IMR-90 (cell line): ENCODE measurements around the gene TLR9. TPM values are rescaled to one million over a fixed set of nuclear protein-coding genes. Genes with fewer than 3 reads are reported as not detected.

Experiments
- ATAC-seq: fragments of 200-7000 bp; cut with Tn5 transposase; 2 replicates; pipeline ENCODE4 v1.9.1; 2020; ENCODE audit warnings: low read depth, mild to moderate bottlenecking, moderate library complexity
- BruUV-seq: library from RNA; stranded (reverse); fragments of 400-500 nt; replicated peaks from 2 replicates; lab custom pipeline; 2021; lab: Mats Ljungman, UMichigan
- CTCF ChIA-PET: fragments of 300-600 bp; formaldehyde crosslinking; extraction: SDS; loops from one replicate; lab custom pipeline; 2021; ENCODE audit warnings: antibody characterized with exemption; lab: Yijun Ruan, JAX
- POLR2A ChIA-PET: fragments of 300-600 bp; sonication (Branson Sonifier 250); formaldehyde crosslinking; loops from one replicate; lab custom pipeline; 2022; ENCODE audit warnings: antibody characterized with exemption; ENCODE audit not compliant: unreplicated experiment; lab: Charles Lee
- DNase-seq: peaks from one replicate; pipeline ENCODE4 v3.0.0; 2013
- H2AFZ ChIP-seq: replicated peaks from 2 replicates; pipeline ENCODE3; 2013; ENCODE audit warnings: low read length, mild to moderate bottlenecking; ENCODE audit not compliant: poor library complexity
- H2AK5ac ChIP-seq: 2 replicates; pipeline ENCODE4 v1.6.1; 2013; ENCODE audit warnings: low read depth, low read length, inconsistent platforms
- H2AK9ac ChIP-seq: replicated peaks from 2 replicates; pipeline ENCODE3; 2013; ENCODE audit warnings: mild to moderate bottlenecking, low read depth, low read length, moderate library complexity; ENCODE audit not compliant: poor library complexity
- H2BK120ac ChIP-seq: 2 replicates; pipeline ENCODE4 v1.6.1; 2013; ENCODE audit warnings: low read depth, low read length, inconsistent platforms
- H2BK15ac ChIP-seq: 3 replicates; pipeline ENCODE4 v1.6.1; 2013; ENCODE audit warnings: low read depth, low read length, inconsistent platforms
- H2BK20ac ChIP-seq: 2 replicates; pipeline ENCODE4 v1.6.1; 2013; ENCODE audit warnings: low read depth, mild to moderate bottlenecking, inconsistent platforms, low read length, moderate library complexity
- H2BK5ac ChIP-seq: 2 replicates; pipeline ENCODE4 v1.6.1; 2013; ENCODE audit warnings: mild to moderate bottlenecking, low read depth, low read length, inconsistent platforms; ENCODE audit not compliant: poor library complexity, severe bottlenecking
- H3K14ac ChIP-seq: replicated peaks from 2 replicates; pipeline ENCODE4 v1.6.1; 2013; ENCODE audit warnings: low read depth, low read length, inconsistent platforms
- H3K18ac ChIP-seq: 2 replicates; pipeline ENCODE4 v1.6.1; 2013; ENCODE audit warnings: low read depth, low read length, control low read depth
- H3K23ac ChIP-seq: 2 replicates; pipeline ENCODE4 v1.6.1; 2013; ENCODE audit warnings: low read depth, low read length, inconsistent platforms
- H3K27ac ChIP-seq: 2 replicates; pipeline ENCODE4 v1.5.1; 2013; ENCODE audit warnings: mild to moderate bottlenecking, control low read depth, low read length; ENCODE audit not compliant: insufficient read depth
- H3K27me3 ChIP-seq: 2 replicates; pipeline ENCODE4 v1.6.1; 2013; ENCODE audit warnings: low read length; ENCODE audit not compliant: control insufficient read depth, insufficient read depth
- H3K36me3 ChIP-seq: 2 replicates; pipeline ENCODE4 v1.6.1; 2013; ENCODE audit warnings: low read length, mixed read lengths; ENCODE audit not compliant: control insufficient read depth, insufficient read depth
- H3K4ac ChIP-seq: 2 replicates; pipeline ENCODE4 v1.6.1; 2013; ENCODE audit warnings: low read depth, low read length, inconsistent platforms
- H3K4me1 ChIP-seq: 2 replicates; pipeline ENCODE4 v1.6.1; 2013; ENCODE audit warnings: low read length, mixed read lengths; ENCODE audit not compliant: control insufficient read depth, insufficient read depth
- H3K4me2 ChIP-seq: 2 replicates; pipeline ENCODE4 v1.6.1; 2013; ENCODE audit warnings: low read depth, mild to moderate bottlenecking, control low read depth, low read length, moderate library complexity
- H3K4me3 ChIP-seq: 2 replicates; pipeline ENCODE4 v1.5.1; 2013; ENCODE audit warnings: low read depth, mild to moderate bottlenecking, control low read depth, low read length, moderate library complexity; ENCODE audit not compliant: insufficient read depth
- H3K56ac ChIP-seq: 2 replicates; pipeline ENCODE4 v1.6.1; 2013; ENCODE audit warnings: low read length, inconsistent platforms; ENCODE audit not compliant: insufficient read depth; ENCODE audit errors: extremely low read depth
- H3K79me1 ChIP-seq, 2 experiments: 2 replicates each; pipeline ENCODE4 v1.6.1; 2013; ENCODE audit warnings: low read length in 2 of 2, inconsistent platforms in 1 of 2, low read depth in 1 of 2
- H3K9ac ChIP-seq: 2 replicates; pipeline ENCODE4 v1.6.1; 2013; ENCODE audit warnings: low read depth, low read length, control low read depth
- H3K9me1 ChIP-seq: 2 replicates; pipeline ENCODE4 v1.6.1; 2013; ENCODE audit warnings: low read length, inconsistent platforms; ENCODE audit not compliant: insufficient read depth
- H3K9me3 ChIP-seq: 2 replicates; pipeline ENCODE4 v1.6.1; 2013; ENCODE audit warnings: low read length; ENCODE audit not compliant: control insufficient read depth, insufficient read depth
- H4K20me1 ChIP-seq: 2 replicates; pipeline ENCODE4 v1.6.1; 2013; ENCODE audit warnings: low read length, inconsistent platforms; ENCODE audit not compliant: insufficient read depth
- H4K5ac ChIP-seq: 2 replicates; pipeline ENCODE4 v1.6.1; 2013; ENCODE audit warnings: mild to moderate bottlenecking, low read depth, low read length, control low read depth
- H4K8ac ChIP-seq, 2 experiments: 2 replicates each; pipeline ENCODE4 v1.6.1; 2013; ENCODE audit warnings: low read depth in 2 of 2, low read length in 2 of 2, control low read depth in 1 of 2, inconsistent platforms in 1 of 2
- H4K91ac ChIP-seq: 2 replicates; pipeline ENCODE4 v1.6.1; 2013; ENCODE audit warnings: low read depth, low read length, inconsistent platforms; ENCODE audit not compliant: insufficient read depth
- CHD1 ChIP-seq: IDR thresholded peaks from 2 replicates; pipeline ENCODE4 v1.6.1; 2012; ENCODE audit warnings: low read depth, low read length, improper control_type of control experiment
- MAFK ChIP-seq: IDR thresholded peaks from 2 replicates; pipeline ENCODE4 v1.6.1; 2012; ENCODE audit warnings: low read depth, low read length, improper control_type of control experiment
- RFX5 ChIP-seq: IDR thresholded peaks from 2 replicates; pipeline ENCODE4 v1.8.0; 2012; ENCODE audit warnings: low read depth, mild to moderate bottlenecking, low read length, moderate library complexity
- WGBS, 2 experiments: methylation state at CpG; one replicate each; pipeline versions ENCODE4 v1.1.5 to v1.1.7; 2013; ENCODE audit warnings: missing lambda C conversion rate in 2 of 2; ENCODE audit not compliant: insufficient read length in 1 of 2; ENCODE audit errors: extremely low coverage in 2 of 2; 5-methylcytosine and 5-hydroxymethylcytosine counted together
- dilution Hi-C: fragments of 300-500 bp; cut with HindIII; formaldehyde crosslinking; loops from one replicate; pipeline ENCODE4 v1.14.3; 2018; ENCODE audit warnings: low sequenced_read_pairs; ENCODE audit not compliant: unreplicated experiment
- in situ Hi-C: fragments of 300-500 bp; cut with MboI; formaldehyde crosslinking; loops from 3 replicates; pipeline ENCODE4 v1.14.3; 2019; ENCODE audit warnings: low sequenced_read_pairs, inconsistent platforms, mixed read lengths
- intact Hi-C: fragments of 100-400 bp; cut with micrococcal nuclease; formaldehyde crosslinking; loops from 2 replicates; pipeline ENCODE4 v1.10.0; 2022
- polyA plus RNA-seq, 3 experiments: library from polyadenylated mRNA; depleted of rRNA; stranded (reverse); fragments of >200 nt; gene quantifications; 2 replicates each; pipeline ENCODE4 v1.2.3, GENCODE V29; 2012; ENCODE audit warnings: low replicate concordance in 1 of 3
- total RNA-seq: library from RNA; depleted of rRNA; stranded (reverse); fragments of >200 nt; gene quantifications from 2 replicates; pipeline ENCODE4 v1.2.3, GENCODE V29; 2012

TLR9 gene
- total and polyA plus RNA-seq, 2 of the 4 experiments (the other 2 are of a cell fraction): not detected

DNA sequence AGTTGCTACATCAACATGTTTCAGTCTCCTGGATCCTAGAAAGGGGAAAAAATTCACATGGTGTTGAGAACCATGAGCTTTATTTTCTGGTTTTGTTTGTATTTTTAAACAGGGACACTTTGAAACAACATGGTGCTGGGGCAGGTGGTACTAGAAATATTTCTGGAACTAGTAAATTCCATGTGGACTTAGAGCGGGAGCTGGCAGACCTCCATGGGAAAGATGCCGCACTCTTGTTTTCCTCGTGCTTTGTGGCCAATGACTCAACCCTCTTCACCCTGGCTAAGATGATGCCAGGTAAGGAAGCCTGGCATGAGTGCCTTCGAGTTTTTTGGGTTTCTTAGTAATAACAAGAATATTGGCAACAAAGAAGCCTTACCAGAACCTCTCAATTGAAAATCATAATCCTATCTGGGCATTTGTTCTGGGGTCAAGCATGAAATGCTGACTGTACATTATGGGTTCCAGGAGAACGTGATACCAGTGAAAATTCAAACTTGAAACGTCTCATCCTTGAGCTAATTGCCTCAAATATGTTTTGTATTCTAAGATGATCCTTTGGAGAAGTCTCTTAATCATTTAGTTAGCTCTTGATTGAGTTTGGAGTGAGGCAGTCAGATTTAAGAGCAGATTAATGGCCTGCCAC, 19.6 kb downstream of the TLR9 start:
- intact Hi-C loops: no loop called here
- H4K91ac ChIP-seq: no peak overlapping the region
- H2BK5ac ChIP-seq: no peak overlapping the region
- in situ Hi-C loops: no loop called here
- H4K5ac ChIP-seq: no peak overlapping the region
- H3K36me3 ChIP-seq: peaks cover 73% of the 10 kb centered on the region
- dilution Hi-C loops: no loop called here
- H2BK15ac ChIP-seq: no peak overlapping the region
- H3K56ac ChIP-seq: no peak overlapping the region
- 80% methylated on average over 1 of the region's 6 CpGs; no CpG with 5 or more reads in 1 of the 2 experiments for WGBS, 2 experiments
- H2BK120ac ChIP-seq: no peak overlapping the region
- no peak overlapping the region for H2AK9ac ChIP-seq
- no peak overlapping the region for H3K4ac ChIP-seq
- TF ChIP-seq CHD1 (no peak), RFX5 (no peak), MAFK (peak; percentile 61)
- H3K27me3 ChIP-seq: no peaks in the 10 kb centered on the region
- no peak overlapping the region for H4K8ac ChIP-seq
- POLR2A ChIA-PET: no interaction called here
- H3K4me3 ChIP-seq: no peak overlapping the region
- H3K9ac ChIP-seq: no peak overlapping the region
- no peak overlapping the region for H3K27ac ChIP-seq
- CTCF ChIA-PET: no interaction called here
- BruUV-seq: no TSS peak
- peaks cover 7% of the 10 kb centered on the region for H3K9me1 ChIP-seq
- DNase-seq (no peak), ATAC-seq (no peak)
- no peaks in the 10 kb centered on the region for H3K9me3 ChIP-seq
- H3K14ac ChIP-seq: no peak overlapping the region
- no peak overlapping the region for H2AFZ ChIP-seq
- no peak overlapping the region for H3K23ac ChIP-seq
- peaks cover 21 to 46% of the 10 kb centered on the region in 2 experiments; a peak in 2 of 4 replicates for H3K79me1 ChIP-seq
- peaks cover 2% of the 10 kb centered on the region; the same call in 1 of the 2 replicates for H3K4me1 ChIP-seq
- H4K20me1 ChIP-seq: peaks cover 5% of the 10 kb centered on the region; the same call in 1 of the 2 replicates
- no peak overlapping the region for H3K18ac ChIP-seq
- H2BK20ac ChIP-seq: no peak overlapping the region
- H3K4me2 ChIP-seq: no peak overlapping the region
- no peak overlapping the region for H2AK5ac ChIP-seq
